ENCODE measurements around the gene RSRC2. TPM values are rescaled to one million over a fixed set of nuclear protein-coding genes. Genes with fewer than 3 reads are reported as not detected.
A peak's percentile ranks its signal among the peaks of the same experiment; 100 is the strongest.
"Not testable (repeated sequence)": the region's sequence is repeated elsewhere in the genome, so short reads cannot be mapped to it uniquely, and the experiment has no call there.

Gene RSRC2
- total and polyA plus RNA-seq, 10 donors = 39.3 to 104 (median 81.8) TPM

GRCh38 chr12:122473543-122474323 lies 53.0 kb downstream of the RSRC2 start:
- intact Hi-C loops (cut with DNase I; ENCODE audit: low total_unique reads) = no loop called here
- 82 to 88% (median 85%) methylated on average over 19 of the region's 19 CpGs for WGBS, 5 donors
- no peak overlapping the region for H3K27ac ChIP-seq
- H3K36me3 ChIP-seq = peaks cover 0 to 67% (median 64%) of the 10 kb centered on the region in 6 donors
- no peaks in the 10 kb centered on the region for H3K27me3 ChIP-seq (replicated peaks in 1 of 7)
- peaks cover 0 to 12% (median 9%) of the 10 kb centered on the region in 6 donors for H3K4me1 ChIP-seq
- TF ChIP-seq, protein P1, sequence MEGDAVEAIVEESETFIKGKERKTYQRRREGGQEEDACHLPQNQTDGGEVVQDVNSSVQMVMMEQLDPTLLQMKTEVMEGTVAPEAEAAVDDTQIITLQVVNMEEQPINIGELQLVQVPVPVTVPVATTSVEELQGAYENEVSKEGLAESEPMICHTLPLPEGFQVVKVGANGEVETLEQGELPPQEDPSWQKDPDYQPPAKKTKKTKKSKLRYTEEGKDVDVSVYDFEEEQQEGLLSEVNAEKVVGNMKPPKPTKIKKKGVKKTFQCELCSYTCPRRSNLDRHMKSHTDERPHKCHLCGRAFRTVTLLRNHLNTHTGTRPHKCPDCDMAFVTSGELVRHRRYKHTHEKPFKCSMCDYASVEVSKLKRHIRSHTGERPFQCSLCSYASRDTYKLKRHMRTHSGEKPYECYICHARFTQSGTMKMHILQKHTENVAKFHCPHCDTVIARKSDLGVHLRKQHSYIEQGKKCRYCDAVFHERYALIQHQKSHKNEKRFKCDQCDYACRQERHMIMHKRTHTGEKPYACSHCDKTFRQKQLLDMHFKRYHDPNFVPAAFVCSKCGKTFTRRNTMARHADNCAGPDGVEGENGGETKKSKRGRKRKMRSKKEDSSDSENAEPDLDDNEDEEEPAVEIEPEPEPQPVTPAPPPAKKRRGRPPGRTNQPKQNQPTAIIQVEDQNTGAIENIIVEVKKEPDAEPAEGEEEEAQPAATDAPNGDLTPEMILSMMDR (IDR thresholded peaks at IDR 0.05 in 8 of 11, conservative IDR thresholded peaks at IDR 0.05 in 3 of 11) = no peak
- TF ChIP-seq POLR2A (IDR thresholded peaks at IDR 0.05) (no peak), POLR2AphosphoS5 (IDR thresholded peaks at IDR 0.05) (no peak)
- no peak overlapping the region for H3K4me3 ChIP-seq
- no peak for DNase-seq
- no peaks in the 10 kb centered on the region for H3K9me3 ChIP-seq

GRCh38 chr12:122471324-122472226 lies 55.2 kb downstream of the RSRC2 start:
- H3K4me1 ChIP-seq = peaks cover 0 to 12% (median 9%) of the 10 kb centered on the region in 6 donors
- H3K36me3 ChIP-seq = peaks cover 0 to 45% (median 43%) of the 10 kb centered on the region in 6 donors
- intact Hi-C loops (cut with DNase I; ENCODE audit: low total_unique reads) = loop anchor here (2.0 kb wide), 1 partner anchor 73 kb away; no protein-coding TSS in a partner anchor
- 51 to 57% (median 53%) methylated on average over 3 of the region's 3 CpGs for WGBS, 5 donors
- H3K4me3 ChIP-seq = no peak overlapping the region
- no peaks in the 10 kb centered on the region for H3K27me3 ChIP-seq (replicated peaks in 1 of 7)
- peak overlapping the region in 5 of 8 donors; percentile 6 to 44 (median 30) for H3K27ac ChIP-seq
- no peak for DNase-seq
- H3K9me3 ChIP-seq = no peaks in the 10 kb centered on the region
- TF ChIP-seq, protein P1 (IDR thresholded peaks at IDR 0.05 in 8 of 11, conservative IDR thresholded peaks at IDR 0.05 in 3 of 11) = peak; percentile 62 to 85 (median 80)
- no peak for TF ChIP-seq POLR2A (IDR thresholded peaks at IDR 0.05)

DNA sequence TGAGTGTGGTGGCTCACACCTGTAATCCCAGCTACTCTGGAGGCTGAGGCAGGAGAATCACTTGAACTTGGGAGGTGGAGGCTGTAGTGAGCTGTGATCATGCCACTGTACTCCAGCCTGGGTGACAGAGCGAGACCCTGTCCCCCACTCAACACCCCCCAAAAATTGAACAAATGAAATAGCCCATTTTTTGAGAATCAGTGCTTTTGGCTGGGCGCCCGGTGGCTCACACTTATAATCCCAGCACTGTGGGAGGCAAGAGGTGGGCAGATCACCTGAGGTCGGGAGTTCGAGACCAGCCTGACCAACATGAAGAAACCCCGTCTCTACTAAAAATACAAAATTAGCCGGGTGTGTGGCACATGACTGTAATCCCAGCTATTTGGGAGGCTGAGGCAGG lies 56.2 kb downstream of the RSRC2 start:
- H3K9me3 ChIP-seq; H3K4me3 ChIP-seq; H3K27me3 ChIP-seq (replicated peaks in 1 of 7); H3K27ac ChIP-seq; DNase-seq: not testable (repeated sequence)
- Histone ChIP-seq H3K36me3 (peaks cover 0 to 35% (median 33%) of the 10 kb centered on the region in 6 donors), H3K4me1 (peaks cover 0 to 12% (median 9%) of the 10 kb centered on the region in 6 donors)
- 94 to 98% (median 96%) methylated on average over 7 of the region's 7 CpGs for WGBS, 5 donors
- intact Hi-C loops (cut with DNase I; ENCODE audit: low total_unique reads) = loop anchor here (2.0 kb wide), 1 partner anchor 72 kb away; no protein-coding TSS in a partner anchor

DNA sequence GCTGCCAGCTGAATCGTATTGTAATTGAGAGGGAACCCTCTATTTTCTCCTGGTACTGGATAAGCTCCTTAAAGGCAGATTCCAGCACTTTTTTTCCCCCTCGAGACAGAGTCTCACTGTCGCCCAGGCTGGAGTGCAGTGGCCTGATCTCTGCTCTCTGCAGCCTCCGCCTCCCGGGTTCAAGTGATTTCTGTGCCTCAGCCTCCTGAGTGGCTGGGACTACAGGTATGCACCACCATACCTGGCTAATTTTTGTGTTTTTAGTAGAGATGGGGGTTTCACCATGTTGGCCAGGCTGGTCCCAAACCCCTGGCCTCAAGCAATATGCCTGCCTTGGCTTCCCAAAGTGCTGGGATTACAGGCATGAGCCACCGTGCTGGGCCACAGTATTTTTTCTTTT lies 56.9 kb downstream of the RSRC2 start:
- not testable (repeated sequence) for H3K4me3 ChIP-seq; H3K9me3 ChIP-seq; H3K27me3 ChIP-seq (replicated peaks in 1 of 7); H3K27ac ChIP-seq
- intact Hi-C loops (cut with DNase I; ENCODE audit: low total_unique reads) = loop anchor here (2.0 kb wide), 1 partner anchor 71 kb away; no protein-coding TSS in a partner anchor
- 82 to 93% (median 90%) methylated on average over 4 to 6 of the region's 6 CpGs for WGBS, 5 donors
- peak; percentile 6 for DNase-seq
- peaks cover 0 to 28% (median 25%) of the 10 kb centered on the region in 6 donors for H3K36me3 ChIP-seq
- H3K4me1 ChIP-seq = peaks cover 0 to 12% (median 9%) of the 10 kb centered on the region in 6 donors
